HuH-7.5 (cell line): ENCODE data around the gene YEATS4.
"Not testable (repeated sequence)": the region's sequence is repeated elsewhere in the genome, so short reads cannot be mapped to it uniquely, and the experiment has no call there.

Experiments
- DNase-seq: peaks from one replicate; pipeline ENCODE4 v3.0.0; 2011; ENCODE audit warnings: low spot score

The YEATS4 gene

GRCh38 chr12:69359531-69360347 lies at the start of gene YEATS4:
YEATS4 (plus strand) TSS chr12:69359743; CDS start chr12:69359973, 230 bp downstream.
- peak; percentile 91 for DNase-seq

GRCh38 chr12:69313209-69313608 lies 46.3 kb upstream of the YEATS4 start:
- no peak for DNase-seq

GRCh38 chr12:69316784-69317183 lies 42.8 kb upstream of the YEATS4 start:
- not testable (repeated sequence) for DNase-seq

- DNase-seq = not testable (repeated sequence)
These were observed 42.3 kb upstream of the YEATS4 start for GRCh38 chr12:69317233-69317632.

GRCh38 chr12:69318225-69318624 lies 41.3 kb upstream of the YEATS4 start:
- DNase-seq = no peak

GRCh38 chr12:69321351-69321750 lies 38.2 kb upstream of the YEATS4 start:
- no peak for DNase-seq

GRCh38 chr12:69324797-69325466 lies 34.6 kb upstream of the YEATS4 start:
- DNase-seq = no peak

GRCh38 chr12:69328426-69328825 lies 31.1 kb upstream of the YEATS4 start:
- no peak for DNase-seq

GRCh38 chr12:69329669-69330428 lies 29.7 kb upstream of the YEATS4 start:
- no peak for DNase-seq

- no peak for DNase-seq
These were observed 28.8 kb upstream of the YEATS4 start for GRCh38 chr12:69330475-69331473.

- no peak for DNase-seq
These were observed 28.0 kb upstream of the YEATS4 start for GRCh38 chr12:69331519-69331908.

- no peak for DNase-seq
These were observed 27.4 kb upstream of the YEATS4 start for GRCh38 chr12:69331909-69332684.

- DNase-seq = no peak
These were observed 26.7 kb upstream of the YEATS4 start for GRCh38 chr12:69332815-69333358.

- DNase-seq = no peak
These were observed 25.4 kb upstream of the YEATS4 start for GRCh38 chr12:69334158-69334557.

- DNase-seq = no peak
These were observed 22.0 kb upstream of the YEATS4 start for GRCh38 chr12:69337311-69338090.

- no peak for DNase-seq
These were observed 21.3 kb upstream of the YEATS4 start for GRCh38 chr12:69338120-69338859.

- DNase-seq = no peak
These were observed 20.6 kb upstream of the YEATS4 start for GRCh38 chr12:69338936-69339335.

- no peak for DNase-seq
These were observed 19.5 kb upstream of the YEATS4 start for GRCh38 chr12:69339999-69340398.

GRCh38 chr12:69341328-69341727 lies 18.2 kb upstream of the YEATS4 start:
- DNase-seq = no peak
